Stimulated activated CD4-positive, alpha-beta T cell treated with anti-CD3 and anti-CD28 coated beads, Interleukin-4, amount 100 ng/mL, for 4 hours (primary cell): Measurements from ENCODE around the gene PLXNA4.
"Not testable (repeated sequence)": the region's sequence is repeated elsewhere in the genome, so short reads cannot be mapped to it uniquely, and the experiment has no call there.

ENCODE experiments used
- DNase-seq, 2 experiments: peaks; one replicate each; pipeline ENCODE4 v3.0.0-alpha.2; 2020

The PLXNA4 gene

GRCh38 chr7:132187869-132188789 lies 388.1 kb downstream of the PLXNA4 start:
- DNase-seq = no peak

- DNase-seq = no peak
Measured at GRCh38 chr7:132187391-132187790, 388.9 kb downstream of the PLXNA4 start.

- no peak for DNase-seq
Measured at GRCh38 chr7:132185150-132185549, 391.1 kb downstream of the PLXNA4 start.

GRCh38 chr7:132183781-132184380 lies 392.4 kb downstream of the PLXNA4 start:
- DNase-seq = no peak

- DNase-seq = no peak
Measured at GRCh38 chr7:132182992-132183391, 393.3 kb downstream of the PLXNA4 start.

- no peak for DNase-seq
Measured at GRCh38 chr7:132181946-132182685, 394.2 kb downstream of the PLXNA4 start.

- no peak for DNase-seq
Measured at GRCh38 chr7:132181371-132181770, 394.9 kb downstream of the PLXNA4 start.

GRCh38 chr7:132180481-132180880 lies 395.8 kb downstream of the PLXNA4 start:
- DNase-seq = no peak

GRCh38 chr7:132179681-132180080 lies 396.6 kb downstream of the PLXNA4 start:
- DNase-seq = no peak

- DNase-seq = no peak
Measured at GRCh38 chr7:132179080-132179430, 397.2 kb downstream of the PLXNA4 start.

- not testable (repeated sequence) for DNase-seq
Measured at GRCh38 chr7:132178402-132179079, 397.7 kb downstream of the PLXNA4 start.

- DNase-seq = no peak
Measured at GRCh38 chr7:132177708-132178401, 398.4 kb downstream of the PLXNA4 start.

GRCh38 chr7:132176719-132177118 lies 399.6 kb downstream of the PLXNA4 start:
- DNase-seq = no peak

GRCh38 chr7:132171130-132171576 lies 405.1 kb downstream of the PLXNA4 start:
- no peak for DNase-seq

GRCh38 chr7:132169730-132170129 lies 406.5 kb downstream of the PLXNA4 start:
- no peak for DNase-seq

- DNase-seq = no peak
Measured at GRCh38 chr7:132168239-132168638, 408.0 kb downstream of the PLXNA4 start.

GRCh38 chr7:132165695-132166094 lies 410.6 kb downstream of the PLXNA4 start:
- not testable (repeated sequence) for DNase-seq

GRCh38 chr7:132164558-132165125 lies 411.6 kb downstream of the PLXNA4 start:
- DNase-seq = no peak

- DNase-seq = no peak
Measured at GRCh38 chr7:132162556-132163144, 413.6 kb downstream of the PLXNA4 start.

- DNase-seq = no peak
Measured at GRCh38 chr7:132161976-132162375, 414.3 kb downstream of the PLXNA4 start.

GRCh38 chr7:132161533-132161915 lies 414.7 kb downstream of the PLXNA4 start:
- no peak for DNase-seq
